PC-9 (cell line): ENCODE measurements around the gene CEP112.

Experiments
- CTCF ChIP-seq: fragments of 200-600 bp; sonication (generic); conservative IDR thresholded peaks from 2 replicates; pipeline ENCODE4 v1.6.1; 2017; ENCODE audit warnings: mixed run types, antibody characterized with exemption, mild to moderate bottlenecking, moderate library complexity
- EZH2 ChIP-seq: fragments of 200-600 bp; sonication (generic); IDR thresholded peaks from 2 replicates; pipeline ENCODE4 v1.8.0; 2017; ENCODE audit warnings: antibody characterized with exemption, low read depth

GRCh38 chr17:65729207-65729606, 462.7 kb downstream of the CEP112 start:
- no peak for TF ChIP-seq CTCF
- no peak for TF ChIP-seq EZH2
